ENCODE results near the gene ISLR2.

The ISLR2 gene

DNA sequence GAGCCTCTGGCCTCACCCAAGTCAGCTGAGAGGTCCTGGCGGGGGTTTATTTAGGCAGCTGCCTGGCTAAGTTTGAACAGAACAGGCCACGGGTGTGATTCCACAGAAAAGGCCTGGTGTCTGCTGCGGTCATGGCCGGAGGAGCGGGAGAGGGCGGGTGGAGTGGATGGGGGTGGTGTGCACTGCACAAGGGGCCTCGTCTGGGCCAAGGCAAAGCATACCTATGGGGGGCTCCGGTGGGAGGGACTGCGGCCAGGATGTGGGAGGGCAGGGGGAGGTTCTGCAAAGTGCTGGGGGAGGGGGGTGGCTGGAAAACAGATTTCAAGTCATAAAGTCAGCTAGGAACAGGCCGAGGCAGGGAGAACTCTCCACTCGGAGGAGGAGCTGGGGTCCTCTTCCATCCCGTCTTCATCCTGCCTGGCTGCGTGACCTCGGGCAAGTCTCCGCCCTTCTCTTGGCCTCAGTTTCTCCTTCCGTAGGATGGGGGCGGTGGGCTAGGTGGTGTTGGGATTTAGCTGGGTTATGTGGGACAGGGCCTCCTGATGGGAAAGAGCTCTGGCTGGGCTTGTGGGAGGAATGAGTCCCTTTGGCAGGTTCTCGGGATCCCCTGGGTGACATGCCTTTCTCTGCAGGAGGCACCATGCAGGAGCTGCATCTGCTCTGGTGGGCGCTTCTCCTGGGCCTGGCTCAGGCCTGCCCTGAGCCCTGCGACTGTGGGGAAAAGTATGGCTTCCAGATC, 44.0 kb downstream of the ISLR2 start:
- H3K4me1 ChIP-seq (ENCODE audit: control insufficient read depth, insufficient read depth, low read length): peaks cover 21% of the 10 kb centered on the region

DNA sequence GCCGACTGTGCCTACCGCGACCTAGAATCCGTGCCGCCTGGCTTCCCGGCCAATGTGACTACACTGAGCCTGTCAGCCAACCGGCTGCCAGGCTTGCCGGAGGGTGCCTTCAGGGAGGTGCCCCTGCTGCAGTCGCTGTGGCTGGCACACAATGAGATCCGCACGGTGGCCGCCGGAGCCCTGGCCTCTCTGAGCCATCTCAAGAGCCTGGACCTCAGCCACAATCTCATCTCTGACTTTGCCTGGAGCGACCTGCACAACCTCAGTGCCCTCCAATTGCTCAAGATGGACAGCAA, 44.5 kb downstream of the ISLR2 start:
- H3K4me1 ChIP-seq (ENCODE audit: control insufficient read depth, insufficient read depth, low read length): peaks cover 21% of the 10 kb centered on the region
- no peak overlapping the region for H3K27ac ChIP-seq (ENCODE audit: extremely low read depth, low read depth, low read length)
- no peak overlapping the region for H3K4me3 ChIP-seq (ENCODE audit: low read depth, low read length)
- H3K9me3 ChIP-seq (ENCODE audit: control insufficient read depth, insufficient read depth, low read depth, low read length): no peaks in the 10 kb centered on the region
- no peak for TF ChIP-seq RBAK (tag by site-specific recombination; IDR thresholded peaks at IDR 0.05)
- no peak for TF ChIP-seq ZBTB48 (tag by site-specific recombination; IDR thresholded peaks at IDR 0.05)
- TF ChIP-seq ZNF248 (tag by site-specific recombination; IDR thresholded peaks at IDR 0.05): no peak
- no peak for TF ChIP-seq ZNF121 (tag by site-specific recombination; IDR thresholded peaks at IDR 0.05)
- TF ChIP-seq ZNF239 (tag by site-specific recombination; IDR thresholded peaks at IDR 0.05): no peak
- POLR2A ChIA-PET: interaction anchor here (0.8 to 2.8 kb wide), 3 partner anchors 18 to 41 kb away, joined by 3 to 9 read pairs (median 4); no protein-coding TSS in a partner anchor
- H3K36me3 ChIP-seq (ENCODE audit: control insufficient read depth in 2 of 2, insufficient read depth in 1 of 2, low read length in 2 of 2): no peaks in the 10 kb centered on the region
- CTCF ChIA-PET: no interaction called here

More for the DNA sequence above, 44.0 kb downstream of the ISLR2 start:
- no peak overlapping the region for H3K27ac ChIP-seq (ENCODE audit: extremely low read depth, low read depth, low read length)
- no peak overlapping the region for H3K4me3 ChIP-seq (ENCODE audit: low read depth, low read length)
- H3K36me3 ChIP-seq (ENCODE audit: control insufficient read depth in 2 of 2, insufficient read depth in 1 of 2, low read length in 2 of 2): no peaks in the 10 kb centered on the region
- TF ChIP-seq GLI2 (tag by site-specific recombination; IDR thresholded peaks at IDR 0.05; ENCODE audit: borderline replicate concordance, low read depth) (no peak), ZNF530 (tag by site-specific recombination; IDR thresholded peaks at IDR 0.05; ENCODE audit: low read depth) (no peak), EGR2 (tag by site-specific recombination; IDR thresholded peaks at IDR 0.05; ENCODE audit: low read depth) (0 out of 2 replicates have a peak, but pooled peaks have one; percentile 30), GLIS1 (tag by site-specific recombination; IDR thresholded peaks at IDR 0.05) (peak; percentile 56), OSR2 (tag by site-specific recombination; IDR thresholded peaks at IDR 0.05) (no peak), HOXC10 (CRISPR knock-in tag; IDR thresholded peaks at IDR 0.05) (no peak), ZNF354C (tag by site-specific recombination; IDR thresholded peaks at IDR 0.05; ENCODE audit: borderline replicate concordance, low read depth) (no peak), ZNF707 (tag by site-specific recombination; IDR thresholded peaks at IDR 0.05) (no peak), ZNF843 (tag by site-specific recombination; IDR thresholded peaks at IDR 0.05) (no peak), YY1 (tag by site-specific recombination; IDR thresholded peaks at IDR 0.05) (no peak), ZNF174 (tag by site-specific recombination; IDR thresholded peaks at IDR 0.05) (no peak), ZBTB21 (tag by site-specific recombination; IDR thresholded peaks at IDR 0.05) (no peak), RBAK (tag by site-specific recombination; IDR thresholded peaks at IDR 0.05) (no peak), ZNF701 (tag by site-specific recombination; IDR thresholded peaks at IDR 0.05) (no peak), ZNF239 (tag by site-specific recombination; IDR thresholded peaks at IDR 0.05) (no peak), ZFHX2 (tag by site-specific recombination; conservative IDR thresholded peaks at IDR 0.05) (peak; percentile 39; the same call in 1 of the 2 replicates), ZNF837 (tag by site-specific recombination; IDR thresholded peaks at IDR 0.05) (no peak), ZBTB7A (tag by site-specific recombination; IDR thresholded peaks at IDR 0.05; ENCODE audit: low read depth) (no peak), ZNF132 (tag by site-specific recombination; IDR thresholded peaks at IDR 0.05; ENCODE audit: borderline replicate concordance) (no peak), ZNF223 (tag by site-specific recombination; IDR thresholded peaks at IDR 0.05) (no peak)
- TF ChIP-seq, protein P1, sequence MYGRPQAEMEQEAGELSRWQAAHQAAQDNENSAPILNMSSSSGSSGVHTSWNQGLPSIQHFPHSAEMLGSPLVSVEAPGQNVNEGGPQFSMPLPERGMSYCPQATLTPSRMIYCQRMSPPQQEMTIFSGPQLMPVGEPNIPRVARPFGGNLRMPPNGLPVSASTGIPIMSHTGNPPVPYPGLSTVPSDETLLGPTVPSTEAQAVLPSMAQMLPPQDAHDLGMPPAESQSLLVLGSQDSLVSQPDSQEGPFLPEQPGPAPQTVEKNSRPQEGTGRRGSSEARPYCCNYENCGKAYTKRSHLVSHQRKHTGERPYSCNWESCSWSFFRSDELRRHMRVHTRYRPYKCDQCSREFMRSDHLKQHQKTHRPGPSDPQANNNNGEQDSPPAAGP (tag by site-specific recombination; IDR thresholded peaks at IDR 0.05): no peak
- TF ChIP-seq, protein P2, sequence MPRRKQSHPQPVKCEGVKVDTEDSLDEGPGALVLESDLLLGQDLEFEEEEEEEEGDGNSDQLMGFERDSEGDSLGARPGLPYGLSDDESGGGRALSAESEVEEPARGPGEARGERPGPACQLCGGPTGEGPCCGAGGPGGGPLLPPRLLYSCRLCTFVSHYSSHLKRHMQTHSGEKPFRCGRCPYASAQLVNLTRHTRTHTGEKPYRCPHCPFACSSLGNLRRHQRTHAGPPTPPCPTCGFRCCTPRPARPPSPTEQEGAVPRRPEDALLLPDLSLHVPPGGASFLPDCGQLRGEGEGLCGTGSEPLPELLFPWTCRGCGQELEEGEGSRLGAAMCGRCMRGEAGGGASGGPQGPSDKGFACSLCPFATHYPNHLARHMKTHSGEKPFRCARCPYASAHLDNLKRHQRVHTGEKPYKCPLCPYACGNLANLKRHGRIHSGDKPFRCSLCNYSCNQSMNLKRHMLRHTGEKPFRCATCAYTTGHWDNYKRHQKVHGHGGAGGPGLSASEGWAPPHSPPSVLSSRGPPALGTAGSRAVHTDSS (tag by site-specific recombination; IDR thresholded peaks at IDR 0.05): no peak
- TF ChIP-seq, protein P3, sequence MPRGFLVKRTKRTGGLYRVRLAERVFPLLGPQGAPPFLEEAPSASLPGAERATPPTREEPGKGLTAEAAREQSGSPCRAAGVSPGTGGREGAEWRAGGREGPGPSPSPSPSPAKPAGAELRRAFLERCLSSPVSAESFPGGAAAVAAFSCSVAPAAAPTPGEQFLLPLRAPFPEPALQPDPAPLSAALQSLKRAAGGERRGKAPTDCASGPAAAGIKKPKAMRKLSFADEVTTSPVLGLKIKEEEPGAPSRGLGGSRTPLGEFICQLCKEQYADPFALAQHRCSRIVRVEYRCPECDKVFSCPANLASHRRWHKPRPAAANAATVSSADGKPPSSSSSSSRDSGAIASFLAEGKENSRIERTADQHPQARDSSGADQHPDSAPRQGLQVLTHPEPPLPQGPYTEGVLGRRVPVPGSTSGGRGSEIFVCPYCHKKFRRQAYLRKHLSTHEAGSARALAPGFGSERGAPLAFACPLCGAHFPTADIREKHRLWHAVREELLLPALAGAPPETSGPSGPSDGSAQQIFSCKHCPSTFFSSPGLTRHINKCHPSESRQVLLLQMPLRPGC (tag by site-specific recombination; IDR thresholded peaks at IDR 0.05): no peak
- TF ChIP-seq, protein P4, sequence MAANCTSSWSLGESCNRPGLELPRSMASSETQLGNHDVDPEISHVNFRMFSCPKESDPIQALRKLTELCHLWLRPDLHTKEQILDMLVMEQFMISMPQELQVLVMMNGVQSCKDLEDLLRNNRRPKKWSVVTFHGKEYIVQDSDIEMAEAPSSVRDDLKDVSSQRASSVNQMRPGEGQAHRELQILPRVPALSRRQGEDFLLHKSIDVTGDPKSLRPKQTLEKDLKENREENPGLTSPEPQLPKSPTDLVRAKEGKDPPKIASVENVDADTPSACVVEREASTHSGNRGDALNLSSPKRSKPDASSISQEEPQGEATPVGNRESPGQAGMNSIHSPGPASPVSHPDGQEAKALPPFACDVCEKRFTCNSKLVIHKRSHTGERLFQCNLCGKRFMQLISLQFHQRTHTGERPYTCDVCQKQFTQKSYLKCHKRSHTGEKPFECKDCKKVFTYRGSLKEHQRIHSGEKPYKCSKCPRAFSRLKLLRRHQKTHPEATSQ (tag by site-specific recombination; IDR thresholded peaks at IDR 0.05): no peak
- TF ChIP-seq, protein P5, sequence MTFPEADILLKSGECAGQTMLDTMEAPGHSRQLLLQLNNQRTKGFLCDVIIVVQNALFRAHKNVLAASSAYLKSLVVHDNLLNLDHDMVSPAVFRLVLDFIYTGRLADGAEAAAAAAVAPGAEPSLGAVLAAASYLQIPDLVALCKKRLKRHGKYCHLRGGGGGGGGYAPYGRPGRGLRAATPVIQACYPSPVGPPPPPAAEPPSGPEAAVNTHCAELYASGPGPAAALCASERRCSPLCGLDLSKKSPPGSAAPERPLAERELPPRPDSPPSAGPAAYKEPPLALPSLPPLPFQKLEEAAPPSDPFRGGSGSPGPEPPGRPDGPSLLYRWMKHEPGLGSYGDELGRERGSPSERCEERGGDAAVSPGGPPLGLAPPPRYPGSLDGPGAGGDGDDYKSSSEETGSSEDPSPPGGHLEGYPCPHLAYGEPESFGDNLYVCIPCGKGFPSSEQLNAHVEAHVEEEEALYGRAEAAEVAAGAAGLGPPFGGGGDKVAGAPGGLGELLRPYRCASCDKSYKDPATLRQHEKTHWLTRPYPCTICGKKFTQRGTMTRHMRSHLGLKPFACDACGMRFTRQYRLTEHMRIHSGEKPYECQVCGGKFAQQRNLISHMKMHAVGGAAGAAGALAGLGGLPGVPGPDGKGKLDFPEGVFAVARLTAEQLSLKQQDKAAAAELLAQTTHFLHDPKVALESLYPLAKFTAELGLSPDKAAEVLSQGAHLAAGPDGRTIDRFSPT (tag by site-specific recombination; IDR thresholded peaks at IDR 0.05): no peak
- ChIA-PET CTCF (interaction anchor here (1.0 kb wide), 1 partner anchor 129 kb away, joined by 3 read pairs; no protein-coding TSS in a partner anchor), POLR2A (interaction anchor here (0.8 to 2.8 kb wide), 3 partner anchors 18 to 42 kb away, joined by 3 to 9 read pairs (median 4); no protein-coding TSS in a partner anchor)
- H3K9me3 ChIP-seq (ENCODE audit: control insufficient read depth, insufficient read depth, low read depth, low read length): no peaks in the 10 kb centered on the region

All from HEK293 (cell line).